ENCODE measurements around the gene PRKCZ. TPM values are rescaled to one million over a fixed set of nuclear protein-coding genes. Genes with fewer than 3 reads are reported as not detected.

Gene PRKCZ
- total and polyA plus RNA-seq, 2 of the 4 experiments (the other 2 are of a cell fraction), result 2.0 to 3.5 TPM

- no peak for TF ChIP-seq CHD1 (IDR thresholded peaks at IDR 0.05; ENCODE audit: low read depth, low read length)
Observed at GRCh38 chr1:2050793-2051682, 827 bp downstream of the PRKCZ start (continued).

- no peak overlapping the region for H2BK5ac ChIP-seq (ENCODE audit: low read depth, low read length, poor library complexity, severe bottlenecking)
- DNase-seq (no peak), ATAC-seq (ENCODE audit: low read depth) (no peak)
- no peak overlapping the region for H3K4ac ChIP-seq (ENCODE audit: low read depth, low read length)
- no peak overlapping the region for H2BK20ac ChIP-seq (ENCODE audit: low read depth, low read length)
- H3K56ac ChIP-seq (ENCODE audit: extremely low read depth, insufficient read depth, low read length), result no peak overlapping the region
- BruUV-seq (replicated peaks), result no TSS peak
- intact Hi-C loops (cut with micrococcal nuclease) (no loop called here), in situ Hi-C loops (cut with MboI; ENCODE audit: low sequenced_read_pairs) (no loop called here), dilution Hi-C loops (cut with HindIII; ENCODE audit: low sequenced_read_pairs, unreplicated experiment) (no loop called here)
- no peak overlapping the region for H3K14ac ChIP-seq (replicated peaks; ENCODE audit: low read depth, low read length)
- H3K27ac ChIP-seq (ENCODE audit: insufficient read depth, low read length), result no peak overlapping the region
- TF ChIP-seq RAD21 (IDR thresholded peaks at IDR 0.05; ENCODE audit: low read length), result no peak
- TF ChIP-seq POLR2A (IDR thresholded peaks at IDR 0.05; ENCODE audit: low read depth, low read length), result no peak
- no peak overlapping the region for H3K23ac ChIP-seq (ENCODE audit: low read depth, low read length)
- H3K9ac ChIP-seq (ENCODE audit: low read depth, low read length), result no peak overlapping the region
- H3K4me2 ChIP-seq (ENCODE audit: low read depth, low read length), result no peak overlapping the region
- no peak overlapping the region for H2BK120ac ChIP-seq (ENCODE audit: low read depth, low read length)
- WGBS, 2 experiments (ENCODE audit: extremely low coverage in 2 of 2, insufficient read length in 1 of 2), result 90% methylated on average over 4 of the region's 16 CpGs; no CpG with 5 or more reads in 1 of the 2 experiments
- H3K18ac ChIP-seq (ENCODE audit: low read depth, low read length), result no peak overlapping the region
- H2AK5ac ChIP-seq (ENCODE audit: low read depth, low read length), result no peak overlapping the region
- no peaks in the 10 kb centered on the region for H3K9me1 ChIP-seq (ENCODE audit: insufficient read depth, low read length)
- no peak overlapping the region for H2AK9ac ChIP-seq (replicated peaks; ENCODE audit: low read depth, low read length, poor library complexity)
- H3K36me3 ChIP-seq (ENCODE audit: control insufficient read depth, insufficient read depth, low read length), result no peaks in the 10 kb centered on the region
- H3K4me3 ChIP-seq (ENCODE audit: insufficient read depth, low read depth, low read length), result no peak overlapping the region
- H3K79me1 ChIP-seq (ENCODE audit: low read depth in 1 of 2, low read length in 2 of 2), result no peaks in the 10 kb centered on the region
- no peak overlapping the region for H2BK15ac ChIP-seq (ENCODE audit: low read depth, low read length)
- no peaks in the 10 kb centered on the region for H3K4me1 ChIP-seq (ENCODE audit: control insufficient read depth, insufficient read depth, low read length)
- H4K91ac ChIP-seq (ENCODE audit: insufficient read depth, low read depth, low read length), result no peak overlapping the region
- no peak overlapping the region for H4K8ac ChIP-seq (ENCODE audit: low read depth in 2 of 2, low read length in 2 of 2)
- peaks cover 51% of the 10 kb centered on the region for H3K27me3 ChIP-seq (ENCODE audit: control insufficient read depth, insufficient read depth, low read length)
- no peak overlapping the region for H2AFZ ChIP-seq (replicated peaks; ENCODE audit: low read length, poor library complexity)
- H4K5ac ChIP-seq (ENCODE audit: low read depth, low read length), result no peak overlapping the region
- H3K9me3 ChIP-seq (ENCODE audit: control insufficient read depth, insufficient read depth, low read length), result no peaks in the 10 kb centered on the region; the same call in 1 of the 2 replicates
- no peaks in the 10 kb centered on the region for H4K20me1 ChIP-seq (ENCODE audit: insufficient read depth, low read length)
- CTCF ChIA-PET, result no interaction called here
- POLR2A ChIA-PET (ENCODE audit: unreplicated experiment), result no interaction called here
Observed at GRCh38 chr1:2052054-2052679, 2.0 kb downstream of the PRKCZ start.
